K562 (cell line): ENCODE results near the gene ISG20L2. TPM values are rescaled to one million over a fixed set of nuclear protein-coding genes. Genes with fewer than 3 reads are reported as not detected.

Experiments
- CBX1 ChIP-seq: sonication (generic); IDR thresholded peaks from 2 replicates; pipeline ENCODE4 v1.6.1; 2016; ENCODE audit warnings: antibody characterized with exemption, low read depth, mild to moderate bottlenecking
- CBX3 ChIP-seq, 2 experiments: IDR thresholded peaks; 1 replicate in 1 of 2; 2 replicates in 1 of 2; pipeline ENCODE4 v1.6.1; 2012; ENCODE audit warnings: inconsistent platforms in 2 of 2, low read length in 2 of 2, borderline replicate concordance in 1 of 2, control low read depth in 1 of 2
- ESRRB ChIP-seq: fragments of 250-450 bp; sonication (Bioruptor Pico); IDR thresholded peaks from 2 replicates; pipeline ENCODE4 v1.5.0; 2020; ENCODE audit warnings: mild to moderate bottlenecking, moderate library complexity, borderline replicate concordance
- ILK ChIP-seq: fragments of 450-650 bp; IDR thresholded peaks from 2 replicates; pipeline ENCODE4 v1.6.1; 2016; ENCODE audit warnings: missing genetic modification characterization, low read depth, mild to moderate bottlenecking, missing compliant biosample characterization, moderate library complexity, borderline replicate concordance
- MAZ ChIP-seq, 2 experiments: fragments of 450-650 bp in 1 of 2; sonication (generic) in 1 of 2; formaldehyde crosslinking; IDR thresholded peaks in 1 of 2; conservative IDR thresholded peaks in 1 of 2; 2 replicates each; pipeline versions ENCODE4 v1.4.0 to v1.5.0; 2020; ENCODE audit warnings: mild to moderate bottlenecking in 1 of 2, missing genetic modification reagents in 1 of 2
- MBD2 ChIP-seq: sonication (generic); IDR thresholded peaks from 2 replicates; pipeline ENCODE4 v1.6.1; 2016; ENCODE audit warnings: low read depth, borderline replicate concordance
- MXI1 ChIP-seq: IDR thresholded peaks from 2 replicates; pipeline ENCODE4 v1.6.1; 2011; ENCODE audit warnings: low read depth, mild to moderate bottlenecking, improper control_type of control experiment, low read length
- NELFE ChIP-seq: IDR thresholded peaks from 2 replicates; pipeline ENCODE4 v1.6.1; 2011; ENCODE audit warnings: mild to moderate bottlenecking; ENCODE audit not compliant: insufficient read depth, insufficient read length
- OTX1 ChIP-seq: fragments of 450-650 bp; formaldehyde crosslinking; IDR thresholded peaks from 2 replicates; pipeline ENCODE4 v1.4.0; 2022; ENCODE audit warnings: mild to moderate bottlenecking
- PHB2 ChIP-seq: fragments of 450-650 bp; IDR thresholded peaks from 2 replicates; pipeline ENCODE4 v1.6.1; 2017; ENCODE audit warnings: low read depth
- POLR2A ChIP-seq: fragments of 450-650 bp; conservative IDR thresholded peaks from 2 replicates; pipeline ENCODE4 v1.6.1; 2016
- POLR2AphosphoS5 ChIP-seq: IDR thresholded peaks from 2 replicates; pipeline ENCODE4 v1.6.1; 2011; ENCODE audit warnings: mild to moderate bottlenecking, low read depth, low read length, moderate library complexity; ENCODE audit not compliant: control insufficient read depth, insufficient read depth
- SIX5 ChIP-seq, 2 experiments: IDR thresholded peaks; 2 replicates each; pipeline ENCODE4 v1.6.1; 2011; ENCODE audit warnings: low read length in 2 of 2, borderline replicate concordance in 1 of 2, low read depth in 1 of 2, mild to moderate bottlenecking in 1 of 2, moderate library complexity in 1 of 2; ENCODE audit not compliant: insufficient read depth in 1 of 2
- TEAD4 ChIP-seq, 2 experiments: sonication (generic) in 1 of 2; formaldehyde crosslinking in 1 of 2; IDR thresholded peaks; 2 replicates each; pipeline versions ENCODE4 v1.6.1 to v1.8.0; 2012 to 2022; ENCODE audit warnings: borderline replicate concordance in 1 of 2, inconsistent platforms in 1 of 2, low read length in 1 of 2, mild to moderate bottlenecking in 1 of 2, missing genetic modification reagents in 1 of 2
- TOE1 ChIP-seq, 2 experiments: fragments of 450-650 bp in 1 of 2; sonication (generic) in 1 of 2; formaldehyde crosslinking in 1 of 2; IDR thresholded peaks; 2 replicates each; pipeline versions ENCODE4 v1.7.1 to v1.8.0; 2016 to 2022; ENCODE audit warnings: borderline replicate concordance in 2 of 2, mild to moderate bottlenecking in 2 of 2, antibody characterized with exemption in 1 of 2, inconsistent platforms in 1 of 2, low read depth in 1 of 2, missing genetic modification reagents in 1 of 2, moderate library complexity in 1 of 2
- YY1 ChIP-seq, 3 experiments: IDR thresholded peaks; 2 replicates each; pipeline ENCODE4 v1.6.1; 2011; ENCODE audit warnings: low read length in 2 of 3, mild to moderate bottlenecking in 2 of 3, moderate library complexity in 2 of 3, borderline replicate concordance in 1 of 3, control low read depth in 1 of 3, low read depth in 1 of 3; ENCODE audit not compliant: insufficient read depth in 3 of 3, insufficient replicate concordance in 2 of 3, control insufficient read depth in 1 of 3, insufficient read length in 1 of 3; ENCODE audit errors: extremely low read depth in 1 of 3
- ZNF143 ChIP-seq: sonication (generic); formaldehyde crosslinking; IDR thresholded peaks from 2 replicates; pipeline ENCODE4 v1.9.0; 2022; ENCODE audit warnings: mild to moderate bottlenecking, missing genetic modification reagents
- polyA plus RNA-seq, 8 experiments: library from polyadenylated mRNA; depleted of rRNA in 4 of 8; stranded (reverse) in 5 of 8; unstranded in 3 of 8; fragments of >200 nt; fragmentation: Nextera tagmentation in 2 of 8; fragmentation: Illumina TruSeq in 1 of 8; extraction: Ambion mirVana in 2 of 8; extraction: Trizol in 1 of 8; gene quantifications; 2 replicates each; pipeline versions ENCODE4 v1.2.1 to v1.2.3, GENCODE V29; 2011 to 2014; ENCODE audit warnings: inconsistent platforms in 1 of 8, missing spikeins in 1 of 8
- total RNA-seq, 7 experiments: library from RNA; depleted of rRNA in 6 of 7; stranded (reverse); fragments of >200 nt in 6 of 7; fragmentation: Illumina TruSeq in 2 of 7; extraction: Trizol in 2 of 7; gene quantifications; 2 replicates each; pipeline versions ENCODE4 v1.2.1 to v1.2.3, GENCODE V29; 2011 to 2021; ENCODE audit warnings: low replicate concordance in 1 of 7
- TF ChIP-seq, protein P1 (sequence below): fragments of 450-650 bp; IDR thresholded peaks from 2 replicates; pipeline ENCODE4 v1.6.1; 2018; ENCODE audit not compliant: partially characterized antibody

The ISG20L2 gene
- total and polyA plus RNA-seq, 9 of the 15 experiments (the other 6 are each of a cell fraction or from before 2014, with no cell fraction given), result 21.3 to 130 (median 50.3) TPM

GRCh38 chr1:156740741-156741480 lies 12.3 kb upstream of the ISG20L2 start, which contains the start of gene MRPL24 (continued):
- TF ChIP-seq, protein P1, sequence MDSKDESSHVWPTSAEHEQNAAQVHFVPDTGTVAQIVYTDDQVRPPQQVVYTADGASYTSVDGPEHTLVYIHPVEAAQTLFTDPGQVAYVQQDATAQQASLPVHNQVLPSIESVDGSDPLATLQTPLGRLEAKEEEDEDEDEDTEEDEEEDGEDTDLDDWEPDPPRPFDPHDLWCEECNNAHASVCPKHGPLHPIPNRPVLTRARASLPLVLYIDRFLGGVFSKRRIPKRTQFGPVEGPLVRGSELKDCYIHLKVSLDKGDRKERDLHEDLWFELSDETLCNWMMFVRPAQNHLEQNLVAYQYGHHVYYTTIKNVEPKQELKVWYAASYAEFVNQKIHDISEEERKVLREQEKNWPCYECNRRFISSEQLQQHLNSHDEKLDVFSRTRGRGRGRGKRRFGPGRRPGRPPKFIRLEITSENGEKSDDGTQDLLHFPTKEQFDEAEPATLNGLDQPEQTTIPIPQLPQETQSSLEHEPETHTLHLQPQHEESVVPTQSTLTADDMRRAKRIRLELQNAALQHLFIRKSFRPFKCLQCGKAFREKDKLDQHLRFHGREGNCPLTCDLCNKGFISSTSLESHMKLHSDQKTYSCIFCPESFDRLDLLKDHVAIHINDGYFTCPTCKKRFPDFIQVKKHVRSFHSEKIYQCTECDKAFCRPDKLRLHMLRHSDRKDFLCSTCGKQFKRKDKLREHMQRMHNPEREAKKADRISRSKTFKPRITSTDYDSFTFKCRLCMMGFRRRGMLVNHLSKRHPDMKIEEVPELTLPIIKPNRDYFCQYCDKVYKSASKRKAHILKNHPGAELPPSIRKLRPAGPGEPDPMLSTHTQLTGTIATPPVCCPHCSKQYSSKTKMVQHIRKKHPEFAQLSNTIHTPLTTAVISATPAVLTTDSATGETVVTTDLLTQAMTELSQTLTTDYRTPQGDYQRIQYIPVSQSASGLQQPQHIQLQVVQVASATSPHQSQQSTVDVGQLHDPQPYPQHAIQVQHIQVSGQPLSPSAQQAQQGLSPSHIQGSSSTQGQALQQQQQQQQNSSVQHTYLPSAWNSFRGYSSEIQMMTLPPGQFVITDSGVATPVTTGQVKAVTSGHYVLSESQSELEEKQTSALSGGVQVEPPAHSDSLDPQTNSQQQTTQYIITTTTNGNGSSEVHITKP, result peak; percentile 79
- no peak for TF ChIP-seq OTX1 (CRISPR knock-in tag)
- peak; percentile 83 to 88 for TF ChIP-seq MAZ (CRISPR knock-in tag; conservative IDR thresholded peaks at IDR 0.05 in 1 of 2, IDR thresholded peaks at IDR 0.05 in 1 of 2)
- peak; percentile 3; the same call in 1 of the 2 replicates for TF ChIP-seq CBX1
- peak; percentile 81 for TF ChIP-seq POLR2A
- peak; percentile 95 for TF ChIP-seq MXI1
- TF ChIP-seq PHB2, result no peak
- TF ChIP-seq SIX5 (IDR thresholded peaks at IDR 0.05; ENCODE audit: borderline replicate concordance in 1 of 2, insufficient read depth in 1 of 2, low read depth in 1 of 2, low read length in 2 of 2), result peak; percentile 96 to 98
- peak; percentile 100 for TF ChIP-seq ZNF143 (CRISPR knock-in tag)
- peak in 1 of 2 experiments; percentile 54; a peak in 1 of 3 replicates for TF ChIP-seq CBX3 (IDR thresholded peaks at IDR 0.05; ENCODE audit: borderline replicate concordance in 1 of 2, low read length in 2 of 2)
- TF ChIP-seq ILK (tag), result no peak
- no peak for TF ChIP-seq ESRRB (CRISPR knock-in tag)
- peak; percentile 96 for TF ChIP-seq MBD2
- peak; percentile 55 to 92 (median 91) for TF ChIP-seq YY1 (IDR thresholded peaks at IDR 0.05; ENCODE audit: borderline replicate concordance in 1 of 3, control insufficient read depth in 1 of 3, extremely low read depth in 1 of 3, insufficient read depth in 3 of 3, insufficient read length in 1 of 3, insufficient replicate concordance in 2 of 3, low read depth in 1 of 3, low read length in 2 of 3)
- TF ChIP-seq TEAD4 (IDR thresholded peaks at IDR 0.05; ENCODE audit: low read length), result peak; percentile 64; the same call in 1 of the 2 replicates
- TF ChIP-seq TEAD4 (CRISPR knock-in tag; IDR thresholded peaks at IDR 0.05; ENCODE audit: borderline replicate concordance), result no peak
- peak; percentile 77 for TF ChIP-seq POLR2AphosphoS5
- TF ChIP-seq TOE1 (IDR thresholded peaks at IDR 0.05; ENCODE audit: borderline replicate concordance), result peak; percentile 67
- TF ChIP-seq TOE1 (CRISPR knock-in tag; IDR thresholded peaks at IDR 0.05; ENCODE audit: borderline replicate concordance, low read depth), result no peak
- no peak for TF ChIP-seq NELFE
